HEK293 (cell line): ENCODE measurements around the gene CORO7.

Experiments used
- CTCF ChIA-PET: fragments of 350-600 bp; formaldehyde crosslinking; extraction: SDS; loops from one replicate; lab custom pipeline; 2021; ENCODE audit warnings: antibody characterized with exemption; lab: Yijun Ruan, JAX
- POLR2A ChIA-PET: fragments of 300-600 bp; formaldehyde crosslinking; extraction: SDS; loops from one replicate; lab custom pipeline; 2020; ENCODE audit warnings: antibody characterized with exemption, inconsistent platforms; lab: Yijun Ruan, JAX
- H3K27ac ChIP-seq: fragments of 200-500 bp; sonication (Bioruptor generic); 2 replicates; pipeline ENCODE4 v1.5.1; 2014; ENCODE audit warnings: low read depth, low read length, control low read depth, inconsistent platforms; ENCODE audit errors: extremely low read depth
- H3K36me3 ChIP-seq, 2 experiments: fragments of 200-500 bp in 1 of 2; sonication (Bioruptor generic) in 1 of 2; 1 replicate in 1 of 2; 2 replicates in 1 of 2; pipeline ENCODE4 v1.5.1; 2014 to 2017; ENCODE audit warnings: inconsistent platforms in 2 of 2, low read length in 2 of 2; ENCODE audit not compliant: control insufficient read depth in 2 of 2, insufficient read depth in 1 of 2
- H3K4me1 ChIP-seq: fragments of 200-500 bp; sonication (Bioruptor generic); 2 replicates; pipeline ENCODE4 v1.5.1; 2014; ENCODE audit warnings: mild to moderate bottlenecking, low read length, inconsistent platforms; ENCODE audit not compliant: control insufficient read depth, insufficient read depth
- H3K4me3 ChIP-seq: 2 replicates; pipeline ENCODE4 v1.5.1; 2011; ENCODE audit warnings: low read depth, mild to moderate bottlenecking, control low read depth, low read length, moderate library complexity
- H3K9me3 ChIP-seq: fragments of 200-500 bp; sonication (Bioruptor generic); 2 replicates; pipeline ENCODE4 v1.5.1; 2014; ENCODE audit warnings: low read depth, low read length, inconsistent platforms; ENCODE audit not compliant: control insufficient read depth, insufficient read depth
- GLIS1 ChIP-seq: fragments of 450-650 bp; formaldehyde crosslinking; IDR thresholded peaks from 2 replicates; pipeline ENCODE4 v1.5.1; 2016; ENCODE audit warnings: missing biosample characterization, missing genetic modification characterization
- GLIS2 ChIP-seq: fragments of 450-650 bp; formaldehyde crosslinking; IDR thresholded peaks from 2 replicates; pipeline ENCODE4 v1.5.1; 2016; ENCODE audit warnings: missing biosample characterization, missing genetic modification characterization
- MEIS1 ChIP-seq: sonication (generic); formaldehyde crosslinking; IDR thresholded peaks from 2 replicates; pipeline ENCODE4 v1.8.1; 2022; ENCODE audit warnings: missing genetic modification reagents, mild to moderate bottlenecking, borderline replicate concordance
- PRDM10 ChIP-seq: fragments of 450-650 bp; formaldehyde crosslinking; IDR thresholded peaks from 2 replicates; pipeline ENCODE4 v1.5.1; 2016; ENCODE audit warnings: missing biosample characterization, missing genetic modification characterization
- ZBTB20 ChIP-seq: fragments of 450-650 bp; formaldehyde crosslinking; IDR thresholded peaks from 2 replicates; pipeline ENCODE4 v1.5.1; 2016; ENCODE audit warnings: missing biosample characterization, missing genetic modification characterization
- ZBTB7A ChIP-seq: fragments of 450-650 bp; formaldehyde crosslinking; IDR thresholded peaks from 2 replicates; pipeline ENCODE4 v1.5.1; 2016; ENCODE audit warnings: low read depth, missing biosample characterization, missing genetic modification characterization
- ZNF175 ChIP-seq: fragments of 450-650 bp; formaldehyde crosslinking; IDR thresholded peaks from 2 replicates; pipeline ENCODE4 v1.5.1; 2016; ENCODE audit warnings: missing biosample characterization, missing genetic modification characterization
- ZNF18 ChIP-seq: fragments of 450-650 bp; formaldehyde crosslinking; IDR thresholded peaks from 2 replicates; pipeline ENCODE4 v1.5.1; 2016; ENCODE audit warnings: missing biosample characterization, missing genetic modification characterization
- ZNF416 ChIP-seq: fragments of 450-650 bp; formaldehyde crosslinking; IDR thresholded peaks from 2 replicates; pipeline ENCODE4 v1.5.1; 2016; ENCODE audit warnings: missing biosample characterization, missing genetic modification characterization
- ZNF426 ChIP-seq: fragments of 450-650 bp; formaldehyde crosslinking; IDR thresholded peaks from 2 replicates; pipeline ENCODE4 v1.5.1; 2017; ENCODE audit warnings: missing biosample characterization, missing genetic modification characterization, mild to moderate bottlenecking, inconsistent platforms, moderate library complexity
- ZNF518A ChIP-seq: fragments of 450-650 bp; formaldehyde crosslinking; conservative IDR thresholded peaks from 2 replicates; pipeline ENCODE4 v1.5.1; 2016; ENCODE audit warnings: low read depth, missing biosample characterization, missing genetic modification characterization
- ZNF529 ChIP-seq: fragments of 450-650 bp; formaldehyde crosslinking; IDR thresholded peaks from 2 replicates; pipeline ENCODE4 v1.5.1; 2017; ENCODE audit warnings: missing genetic modification characterization, missing biosample characterization; ENCODE audit not compliant: insufficient replicate concordance
- ZNF639 ChIP-seq: fragments of 450-650 bp; formaldehyde crosslinking; IDR thresholded peaks from 2 replicates; pipeline ENCODE4 v1.5.1; 2016; ENCODE audit warnings: missing biosample characterization, missing genetic modification characterization
- ZNF707 ChIP-seq: fragments of 450-650 bp; formaldehyde crosslinking; IDR thresholded peaks from 2 replicates; pipeline ENCODE4 v1.5.1; 2016; ENCODE audit warnings: missing biosample characterization, missing genetic modification characterization
- ZNF768 ChIP-seq: fragments of 450-650 bp; formaldehyde crosslinking; IDR thresholded peaks from 2 replicates; pipeline ENCODE4 v1.5.1; 2018; ENCODE audit warnings: missing biosample characterization, mild to moderate bottlenecking, missing genetic modification characterization
- ZNF785 ChIP-seq: fragments of 450-650 bp; formaldehyde crosslinking; IDR thresholded peaks from 2 replicates; pipeline ENCODE4 v1.5.1; 2016; ENCODE audit warnings: missing biosample characterization, missing genetic modification characterization

The CORO7 gene

GRCh38 chr16:4330277-4330874 is 86.0 kb downstream of the CORO7 start (continued):
- TF ChIP-seq ZNF175 = no peak

GRCh38 chr16:4328782-4329775 is 87.3 kb downstream of the CORO7 start:
- H3K9me3 ChIP-seq = no peaks in the 10 kb centered on the region
- no peak overlapping the region for H3K4me3 ChIP-seq
- H3K4me1 ChIP-seq = no peaks in the 10 kb centered on the region
- POLR2A ChIA-PET = interaction anchor here (1.5 kb wide), 1 partner anchor 56 kb away, joined by 4 read pairs; no protein-coding TSS in a partner anchor
- H3K36me3 ChIP-seq = peaks cover 0 to 5% of the 10 kb centered on the region in 2 experiments; a peak in 1 of 3 replicates
- CTCF ChIA-PET = interaction anchor here (0.5 to 4.1 kb wide), 15 partner anchors 17 to 374 kb away, joined by 3 to 63 read pairs (median 4); no protein-coding TSS in a partner anchor
- H3K27ac ChIP-seq = no peak overlapping the region
- TF ChIP-seq ZBTB20 (tag by site-specific recombination) (no peak), GLIS2 (tag by site-specific recombination) (0 out of 2 replicates have a peak, but pooled peaks have one; percentile 2)

- no peaks in the 10 kb centered on the region for H3K9me3 ChIP-seq
- ChIA-PET CTCF (interaction anchor here (0.6 to 1.7 kb wide), 7 partner anchors 16 to 128 kb away, joined by 3 to 6 read pairs (median 4); no protein-coding TSS in a partner anchor), POLR2A (interaction anchor here (0.6 kb wide), 1 partner anchor 55 kb away, joined by 4 read pairs; the partner anchor contains the start of gene TFAP4)
- H3K36me3 ChIP-seq = peaks cover 0 to 5% of the 10 kb centered on the region in 2 experiments; a peak in 1 of 3 replicates
- H3K27ac ChIP-seq = no peak overlapping the region
- H3K4me3 ChIP-seq = no peak overlapping the region
- no peaks in the 10 kb centered on the region for H3K4me1 ChIP-seq
- TF ChIP-seq PRDM10 (tag by site-specific recombination) = peak; percentile 37; the same call in 1 of the 2 replicates
- peak; percentile 77 for TF ChIP-seq GLIS1
- no peak for TF ChIP-seq ZNF416 (tag by site-specific recombination)
- TF ChIP-seq ZNF768 (tag by site-specific recombination) = no peak
- TF ChIP-seq ZNF18 = no peak
- TF ChIP-seq ZNF426 (tag by site-specific recombination) = no peak
- TF ChIP-seq ZBTB7A = no peak
- no peak for TF ChIP-seq ZNF639 (tag by site-specific recombination)
- TF ChIP-seq MEIS1 = no peak
- TF ChIP-seq ZNF707 (tag by site-specific recombination) = no peak
- no peak for TF ChIP-seq ZNF518A (tag by site-specific recombination)
- TF ChIP-seq ZNF785 (tag by site-specific recombination) = no peak
- TF ChIP-seq ZNF529 (tag by site-specific recombination) = no peak
Observed at GRCh38 chr16:4328046-4328781, 88.2 kb downstream of the CORO7 start.
